HG03066 (cell line): ENCODE data around the gene MRGPRX3.

Experiments used
- ATAC-seq: cut with Tn5 transposase; IDR thresholded peaks from one replicate; pipeline ENCODE4 v1.9.1; 2021; ENCODE audit warnings: low read depth; ENCODE audit not compliant: unreplicated experiment

MRGPRX3 gene

GRCh38 chr11:18151581-18151980 is 19.2 kb downstream of the MRGPRX3 start:
- no peak for ATAC-seq

DNA sequence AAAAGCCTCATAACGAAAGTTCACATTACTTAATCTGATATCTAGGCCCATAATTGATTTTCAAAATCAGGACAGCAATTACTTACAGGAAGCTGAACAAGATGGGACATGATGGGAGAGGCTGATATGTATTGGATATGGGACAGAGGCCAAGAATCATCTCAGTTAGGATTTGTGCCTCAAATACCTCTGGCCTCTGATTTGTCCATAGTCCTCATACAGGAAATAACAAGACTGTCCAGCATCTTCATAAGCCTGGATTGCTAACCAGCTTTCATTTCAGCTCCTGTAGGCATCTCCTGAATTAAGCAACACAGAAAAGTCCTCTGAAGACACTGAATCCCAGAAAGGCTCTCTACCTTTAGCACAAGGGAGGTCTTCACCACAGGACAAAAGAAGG is 36.0 kb downstream of the MRGPRX3 start:
- no peak for ATAC-seq

GRCh38 chr11:18171377-18172000 is 39.1 kb downstream of the MRGPRX3 start:
- ATAC-seq = peak; percentile 50

DNA sequence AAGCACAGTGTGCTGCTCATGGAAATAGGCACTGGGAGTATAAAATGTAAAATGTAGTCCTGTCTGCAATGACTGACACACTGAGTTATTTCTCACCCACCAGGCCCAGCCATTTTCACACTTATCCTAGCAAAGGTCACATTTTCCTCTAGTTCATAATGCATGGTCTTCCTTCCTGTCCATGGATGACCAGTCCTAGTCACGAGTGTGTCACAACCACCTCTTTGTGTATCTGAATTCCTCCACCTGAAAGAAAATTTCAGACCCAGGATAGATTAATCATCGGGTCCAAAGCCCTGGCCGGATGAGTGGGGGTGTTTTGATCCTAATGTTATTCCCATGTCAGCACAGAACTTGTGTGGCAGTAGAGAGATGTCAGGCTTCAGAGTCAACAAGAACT is 40.3 kb downstream of the MRGPRX3 start, which contains the start of gene MRGPRX4:
TSS of gene MRGPRX4 (plus strand) at position 172 of the 400 bp plus-strand sequence. CDS start 420 bp downstream, outside the sequence.
- ATAC-seq = no peak

GRCh38 chr11:18173225-18173866 is 41.0 kb downstream of the MRGPRX3 start:
- ATAC-seq = no peak
